H1 (cell line): Measurements from ENCODE around the gene CTNNBL1. TPM values are rescaled to one million over a fixed set of nuclear protein-coding genes. Genes with fewer than 3 reads are reported as not detected.

ENCODE experiments used
- CTCF ChIP-seq, 3 experiments: IDR thresholded peaks; 1 replicate in 2 of 3; 2 replicates in 1 of 3; pipeline versions ENCODE4 v1.5.1 to v1.6.1; 2011; ENCODE audit warnings: low read length in 3 of 3, mild to moderate bottlenecking in 3 of 3, inconsistent platforms in 2 of 3, low read depth in 1 of 3, moderate library complexity in 1 of 3; ENCODE audit not compliant: insufficient read depth in 1 of 3; ENCODE audit errors: control extremely low read depth in 1 of 3
- KDM1A ChIP-seq: fragments of 200-600, 300-600 bp; sonication (generic); IDR thresholded peaks from 2 replicates; pipeline ENCODE4 v1.7.1; 2016; ENCODE audit warnings: mild to moderate bottlenecking, low read length, borderline replicate concordance
- NANOG ChIP-seq: IDR thresholded peaks from 2 replicates; pipeline ENCODE4 v1.6.1; 2011; ENCODE audit warnings: low read length, low read depth, mild to moderate bottlenecking, inconsistent platforms; ENCODE audit not compliant: insufficient read depth, poor library complexity, severe bottlenecking
- RBBP5 ChIP-seq: IDR thresholded peaks from 2 replicates; pipeline ENCODE4 v1.7.1; 2012; ENCODE audit warnings: low read depth, mild to moderate bottlenecking, inconsistent platforms, low read length, moderate library complexity, borderline replicate concordance
- SP4 ChIP-seq: IDR thresholded peaks from 2 replicates; pipeline ENCODE4 v1.6.1; 2012; ENCODE audit warnings: low read length, inconsistent platforms
- TAF1 ChIP-seq: IDR thresholded peaks from 2 replicates; pipeline ENCODE4 v1.6.1; 2011; ENCODE audit warnings: mild to moderate bottlenecking, low read depth, low read length
- TEAD4 ChIP-seq: IDR thresholded peaks from 2 replicates; pipeline ENCODE4 v1.6.1; 2012; ENCODE audit warnings: low read depth, low read length, inconsistent platforms, mixed read lengths
- polyA plus RNA-seq, 7 experiments: library from polyadenylated mRNA; depleted of rRNA in 3 of 7; stranded (reverse) in 5 of 7; unstranded in 2 of 7; fragments of >200 nt in 5 of 7; fragments of 200-250 nt in 2 of 7; gene quantifications; 1 replicate in 5 of 7; 2 replicates in 1 of 7; 4 replicates in 1 of 7; pipeline versions ENCODE4 v1.2.1 to v1.2.3, GENCODE V29; 2011 to 2013; ENCODE audit warnings: missing spikeins in 2 of 7, mixed read lengths in 2 of 7
- total RNA-seq: library from RNA; stranded (reverse); fragmentation: NEBNext Ultra II Directional; extraction: Animal tissue kit (Norgen Biotek cat#: 25700); gene quantifications from 2 replicates; pipeline ENCODE4 v1.2.1, GENCODE V29; 2021

CTNNBL1 gene
- total and polyA plus RNA-seq, 2 of the 8 experiments (the other 6 are each of a cell fraction or from before 2014, with no cell fraction given) = 19.6 to 81.6 TPM

GRCh38 chr20:37894454-37894853, 200.6 kb downstream of the CTNNBL1 start (continued):
- TF ChIP-seq CTCF (IDR thresholded peaks at IDR 0.05; ENCODE audit: control extremely low read depth in 1 of 3, insufficient read depth in 1 of 3, low read depth in 1 of 3, low read length in 3 of 3) (no peak), TEAD4 (no peak), NANOG (no peak), RBBP5 (no peak), KDM1A (no peak), TAF1 (no peak), SP4 (no peak)
